Measurements from ENCODE around the gene MVD. TPM values are rescaled to one million over a fixed set of nuclear protein-coding genes. Genes with fewer than 3 reads are reported as not detected.

The MVD gene
- total RNA-seq, 2 donors from 2014 or later = 34.7 to 40.0 TPM

DNA sequence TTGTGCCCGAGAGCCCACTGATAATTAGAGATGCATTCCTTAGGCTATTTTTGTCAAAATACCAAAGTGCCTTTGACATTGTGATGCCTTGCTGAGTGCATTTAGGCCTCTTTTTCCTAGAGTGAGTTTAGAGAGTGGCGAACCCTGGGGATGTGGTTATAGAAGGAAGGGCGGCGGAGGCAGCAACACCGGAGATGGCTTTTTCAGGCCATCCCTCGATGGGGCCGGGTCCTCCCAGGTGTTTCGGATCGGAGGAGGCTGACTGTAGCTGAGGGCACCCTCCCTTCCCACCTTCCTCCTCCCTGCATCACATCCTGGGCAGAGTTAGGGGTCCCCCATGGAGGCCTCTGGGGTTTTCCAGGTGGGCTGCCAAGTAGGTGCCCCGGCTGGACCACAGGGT, 30.0 kb upstream of the MVD start:
- Histone ChIP-seq H3K4me3 (no peak overlapping the region), H3K9me3 (no peaks in the 10 kb centered on the region), H3K36me3 (no peaks in the 10 kb centered on the region), H3K27ac (no peak overlapping the region), H3K27me3 (replicated peaks; ENCODE audit: insufficient read depth) (peaks cover 3% of the 10 kb centered on the region), H3K4me1 (replicated peaks) (no peaks in the 10 kb centered on the region)
- WGBS = 75% methylated on average over 10 of the region's 10 CpGs
- TF ChIP-seq, protein P1, sequence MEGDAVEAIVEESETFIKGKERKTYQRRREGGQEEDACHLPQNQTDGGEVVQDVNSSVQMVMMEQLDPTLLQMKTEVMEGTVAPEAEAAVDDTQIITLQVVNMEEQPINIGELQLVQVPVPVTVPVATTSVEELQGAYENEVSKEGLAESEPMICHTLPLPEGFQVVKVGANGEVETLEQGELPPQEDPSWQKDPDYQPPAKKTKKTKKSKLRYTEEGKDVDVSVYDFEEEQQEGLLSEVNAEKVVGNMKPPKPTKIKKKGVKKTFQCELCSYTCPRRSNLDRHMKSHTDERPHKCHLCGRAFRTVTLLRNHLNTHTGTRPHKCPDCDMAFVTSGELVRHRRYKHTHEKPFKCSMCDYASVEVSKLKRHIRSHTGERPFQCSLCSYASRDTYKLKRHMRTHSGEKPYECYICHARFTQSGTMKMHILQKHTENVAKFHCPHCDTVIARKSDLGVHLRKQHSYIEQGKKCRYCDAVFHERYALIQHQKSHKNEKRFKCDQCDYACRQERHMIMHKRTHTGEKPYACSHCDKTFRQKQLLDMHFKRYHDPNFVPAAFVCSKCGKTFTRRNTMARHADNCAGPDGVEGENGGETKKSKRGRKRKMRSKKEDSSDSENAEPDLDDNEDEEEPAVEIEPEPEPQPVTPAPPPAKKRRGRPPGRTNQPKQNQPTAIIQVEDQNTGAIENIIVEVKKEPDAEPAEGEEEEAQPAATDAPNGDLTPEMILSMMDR (IDR thresholded peaks at IDR 0.05) = no peak
- TF ChIP-seq POLR2A (IDR thresholded peaks at IDR 0.05) = no peak
- no peak for TF ChIP-seq POLR2AphosphoS5 (IDR thresholded peaks at IDR 0.05)
- no peak for DNase-seq (ENCODE audit: low spot score)
- intact Hi-C loops (cut with DNase I) = no loop called here

DNA sequence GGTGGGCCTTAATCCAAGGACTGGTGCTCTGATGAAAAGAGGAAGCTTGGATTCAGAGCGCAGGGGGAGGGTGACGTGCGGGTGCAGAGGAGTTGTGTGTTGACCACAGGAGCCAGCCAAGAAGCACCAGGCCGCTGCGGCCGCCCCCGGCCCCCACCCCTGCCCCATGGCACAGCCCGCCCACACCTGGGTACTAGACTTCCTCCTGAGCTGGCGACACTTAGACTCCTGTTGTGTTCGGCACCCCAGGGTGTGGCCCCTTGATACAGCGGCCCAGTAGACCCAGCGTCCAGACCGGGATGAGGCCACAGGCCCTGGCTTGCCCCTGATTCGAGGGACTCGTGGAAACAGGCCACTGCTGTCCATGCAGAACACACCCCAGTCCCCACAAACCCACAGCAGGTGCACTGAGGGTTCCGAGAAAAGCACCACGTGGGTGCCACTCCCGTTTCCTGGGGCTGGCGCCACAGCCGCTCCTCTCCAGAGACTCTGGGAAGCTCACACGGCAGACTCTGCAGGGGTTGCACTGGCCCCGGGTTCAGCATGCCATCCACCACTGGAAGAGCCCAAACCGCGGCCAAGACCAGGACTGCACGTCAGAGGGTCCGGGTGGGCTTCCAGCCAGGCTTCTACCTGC, 29.2 kb upstream of the MVD start:
- DNase-seq (ENCODE audit: low spot score) = no peak
- intact Hi-C loops (cut with DNase I) = no loop called here
- 66% methylated on average over 23 of the region's 26 CpGs for WGBS

DNA sequence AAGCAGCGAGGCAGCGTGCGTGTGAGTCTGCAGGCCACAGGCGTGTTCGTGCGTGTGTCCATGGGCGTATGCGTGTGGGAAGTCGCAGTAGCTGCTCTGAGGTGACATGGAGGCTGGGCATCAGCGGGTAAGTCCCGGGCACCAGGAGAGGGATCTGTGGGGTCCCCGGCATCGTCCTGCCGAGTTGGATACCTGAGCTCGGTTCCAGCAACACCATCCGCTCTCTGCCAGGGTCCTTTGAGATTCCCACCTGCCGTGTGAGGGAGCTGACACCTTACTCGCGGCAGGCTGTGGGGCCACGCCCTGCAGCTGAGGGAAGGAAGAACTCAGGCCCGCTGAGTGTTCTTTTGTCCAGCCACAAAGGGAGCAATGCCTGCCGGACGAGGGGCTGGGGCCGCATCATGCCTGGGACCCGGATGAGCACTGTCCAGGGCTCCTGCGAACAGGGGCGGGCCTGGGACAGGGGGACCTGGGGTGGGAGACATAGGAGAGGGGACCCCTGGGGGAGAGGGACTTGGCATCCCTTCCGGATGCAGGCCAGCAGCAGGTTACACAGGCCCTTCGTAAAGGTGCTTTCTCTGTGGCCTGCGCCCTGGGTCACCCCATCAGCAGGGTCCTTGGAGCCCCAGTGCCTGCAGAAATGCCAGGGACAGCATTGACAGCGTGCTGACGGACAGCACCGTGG, 28.4 kb upstream of the MVD start:
- H3K9me3 ChIP-seq = no peaks in the 10 kb centered on the region
- no peak overlapping the region for H3K4me3 ChIP-seq
- H3K4me1 ChIP-seq (replicated peaks) = no peaks in the 10 kb centered on the region
- H3K36me3 ChIP-seq = no peaks in the 10 kb centered on the region
- no peak overlapping the region for H3K27ac ChIP-seq
- peaks cover 3% of the 10 kb centered on the region for H3K27me3 ChIP-seq (replicated peaks; ENCODE audit: insufficient read depth)
- no peak for DNase-seq (ENCODE audit: low spot score)
- intact Hi-C loops (cut with DNase I) = no loop called here
- WGBS = 81% methylated on average over 33 of the region's 33 CpGs
- TF ChIP-seq POLR2A (IDR thresholded peaks at IDR 0.05) (no peak), POLR2AphosphoS5 (IDR thresholded peaks at IDR 0.05) (no peak)
- TF ChIP-seq, protein P1 (IDR thresholded peaks at IDR 0.05) = no peak

More for the DNA sequence above, 29.2 kb upstream of the MVD start:
- no peaks in the 10 kb centered on the region for H3K36me3 ChIP-seq
- H3K4me1 ChIP-seq (replicated peaks) = no peaks in the 10 kb centered on the region
- H3K4me3 ChIP-seq = no peak overlapping the region
- H3K27me3 ChIP-seq (replicated peaks; ENCODE audit: insufficient read depth) = peaks cover 3% of the 10 kb centered on the region
- H3K27ac ChIP-seq = no peak overlapping the region
- no peaks in the 10 kb centered on the region for H3K9me3 ChIP-seq
- TF ChIP-seq POLR2A (IDR thresholded peaks at IDR 0.05) (no peak), POLR2AphosphoS5 (IDR thresholded peaks at IDR 0.05) (no peak)
- TF ChIP-seq, protein P1 (IDR thresholded peaks at IDR 0.05) = no peak

DNA sequence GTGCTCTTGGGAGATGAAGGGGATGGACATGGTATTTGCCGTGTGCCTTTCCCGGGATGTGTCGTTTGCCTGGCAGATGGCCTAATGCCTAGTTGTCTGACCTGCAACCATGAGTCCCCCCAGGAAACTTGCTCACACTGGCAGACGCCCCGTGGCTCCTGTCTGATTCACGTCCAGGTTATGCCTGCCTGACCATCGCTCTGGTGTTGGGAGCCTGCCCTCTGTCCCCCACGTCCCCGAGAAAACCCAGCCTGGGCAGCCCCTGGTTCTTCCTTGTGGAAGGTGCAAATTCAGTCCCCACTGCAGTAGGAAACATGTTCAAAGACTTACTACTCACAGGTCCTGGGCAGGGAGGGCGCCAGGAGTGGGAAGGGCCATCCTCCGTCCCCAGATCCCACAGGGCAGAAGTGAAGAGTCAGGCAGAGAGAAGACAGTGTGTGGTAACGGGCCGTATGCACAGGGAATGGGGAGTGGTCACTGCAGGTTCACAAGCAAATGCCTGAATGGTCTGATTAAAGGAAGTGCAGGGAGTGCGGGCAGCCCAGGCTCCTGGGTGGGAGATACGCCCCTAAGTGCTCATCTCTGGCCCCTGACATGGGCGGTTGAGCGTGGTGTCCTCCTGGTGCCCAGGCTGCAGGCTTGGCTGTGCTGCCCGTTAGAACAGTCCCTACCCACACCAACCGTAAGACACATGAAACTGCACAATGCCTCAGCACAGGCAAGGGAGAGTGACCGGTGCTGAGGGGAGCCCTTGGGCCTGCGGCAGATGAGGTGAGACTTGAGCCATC, 27.6 kb upstream of the MVD start:
- Histone ChIP-seq H3K4me1 (replicated peaks) (peaks cover 3% of the 10 kb centered on the region), H3K4me3 (no peak overlapping the region), H3K27ac (no peak overlapping the region), H3K36me3 (no peaks in the 10 kb centered on the region), H3K9me3 (no peaks in the 10 kb centered on the region), H3K27me3 (replicated peaks; ENCODE audit: insufficient read depth) (peaks cover 3% of the 10 kb centered on the region)
- no peak for TF ChIP-seq POLR2A (IDR thresholded peaks at IDR 0.05)
- no peak for DNase-seq (ENCODE audit: low spot score)
- intact Hi-C loops (cut with DNase I) = no loop called here
- 79% methylated on average over 21 of the region's 21 CpGs for WGBS

DNA sequence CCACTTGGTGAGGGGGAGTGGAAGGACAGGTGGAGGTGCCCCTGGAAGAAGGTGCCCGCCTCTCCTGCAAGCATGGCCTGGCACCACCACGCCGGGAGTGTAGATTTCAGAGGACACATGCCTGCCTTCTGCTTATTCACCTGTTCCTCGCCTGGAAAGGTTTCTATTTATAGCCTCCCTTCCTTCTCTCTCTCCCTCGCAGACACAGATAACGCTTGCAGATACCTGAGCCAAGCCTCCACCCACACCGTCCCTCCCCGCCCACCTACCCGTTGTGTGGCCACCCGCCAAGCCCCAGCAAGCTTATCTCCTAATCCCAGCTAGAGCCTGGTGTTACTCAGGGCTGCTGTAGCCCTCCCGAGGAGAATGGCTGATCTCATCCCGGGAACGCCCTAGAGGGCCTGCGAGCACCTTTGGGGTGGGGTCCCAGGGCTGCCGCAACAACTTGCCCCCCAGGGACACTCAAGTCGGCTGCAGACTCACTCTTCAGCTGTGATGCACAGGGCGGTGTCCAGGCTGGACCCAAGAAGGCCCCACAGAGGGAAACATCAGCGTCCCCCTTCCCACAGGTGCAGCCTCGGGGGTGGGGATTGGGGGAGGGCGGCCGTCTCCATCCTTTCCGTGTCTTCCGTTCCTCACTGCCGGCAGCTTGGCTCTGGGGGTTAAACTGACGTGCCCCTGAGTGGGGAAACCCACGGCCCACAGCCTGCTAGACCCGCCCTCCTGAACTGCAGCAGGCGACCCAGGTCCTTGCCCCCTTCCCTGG, 25.3 kb upstream of the MVD start:
- H3K36me3 ChIP-seq = no peaks in the 10 kb centered on the region
- no peak overlapping the region for H3K4me3 ChIP-seq
- peaks cover 6% of the 10 kb centered on the region for H3K4me1 ChIP-seq (replicated peaks)
- no peaks in the 10 kb centered on the region for H3K9me3 ChIP-seq
- intact Hi-C loops (cut with DNase I) = no loop called here
- H3K27me3 ChIP-seq (replicated peaks; ENCODE audit: insufficient read depth) = peaks cover 3% of the 10 kb centered on the region
- TF ChIP-seq, protein P1 (IDR thresholded peaks at IDR 0.05) = no peak
- peak; percentile 23 for TF ChIP-seq POLR2AphosphoS5 (IDR thresholded peaks at IDR 0.05)
- no peak for DNase-seq (ENCODE audit: low spot score)
- WGBS = 32% methylated on average over 28 of the region's 28 CpGs
- H3K27ac ChIP-seq = no peak overlapping the region
